NCI-H2029 (cell line): ENCODE measurements around the gene SLC7A10.
"Not testable (repeated sequence)": the region's sequence is repeated elsewhere in the genome, so short reads cannot be mapped to it uniquely, and the experiment has no call there.

Experiments
- DNase-seq: peaks from one replicate; lab custom pipeline; 2025; lab: John Stamatoyannopoulos, UW

SLC7A10 gene

DNA sequence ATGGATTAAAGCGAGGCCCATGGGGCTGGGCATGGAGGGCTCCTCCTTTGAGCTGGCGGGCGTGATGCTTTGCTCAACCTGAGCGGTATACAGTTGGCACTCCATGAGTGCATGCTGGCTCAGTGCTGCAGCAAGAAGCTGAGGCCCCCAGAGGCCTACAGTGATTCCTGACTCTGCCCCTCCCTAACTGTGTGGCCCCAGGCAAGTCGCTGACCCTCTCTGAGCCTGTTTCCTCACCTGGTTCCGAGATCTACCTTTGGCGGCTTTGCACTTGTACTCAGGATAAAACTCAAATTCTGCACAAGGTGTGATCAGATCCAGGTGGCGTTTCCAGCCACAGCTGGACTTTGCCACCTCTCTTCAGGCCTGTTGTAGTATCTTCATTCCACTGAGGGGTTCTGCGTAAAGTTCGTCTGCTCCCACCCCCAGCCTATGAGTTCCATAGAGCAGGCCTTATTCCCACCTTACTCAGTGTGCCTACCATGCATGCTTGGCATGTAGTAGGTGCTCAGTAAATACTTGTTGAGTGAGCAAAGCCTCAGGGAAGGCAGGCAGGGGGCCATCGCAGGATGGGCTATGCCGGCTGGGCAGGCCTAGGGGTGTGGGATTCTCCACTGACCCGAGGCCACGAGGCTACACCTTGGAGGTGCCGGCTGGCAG, 23.6 kb downstream of the SLC7A10 start:
- DNase-seq = no peak

DNA sequence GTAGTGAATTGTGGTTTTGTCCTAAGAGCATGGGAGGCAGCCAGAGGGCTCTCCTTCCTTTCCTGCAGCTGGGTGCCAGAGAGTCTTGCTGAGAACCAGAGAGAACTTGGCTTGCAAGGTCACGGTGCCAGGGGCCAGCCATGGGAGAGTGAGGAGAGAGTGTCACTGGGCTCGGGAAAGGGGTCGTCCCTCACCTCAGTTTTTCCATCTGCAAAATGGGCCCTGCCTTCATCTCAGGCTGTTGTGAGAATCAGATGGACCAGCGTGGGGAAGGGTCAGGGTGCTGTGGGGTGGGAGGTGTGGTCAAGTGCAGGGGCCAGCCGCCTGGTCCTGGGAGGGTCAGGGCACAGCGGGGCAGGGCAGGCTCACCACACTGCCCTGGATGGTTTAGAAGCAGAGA, 24.2 kb downstream of the SLC7A10 start:
- DNase-seq = no peak

DNA sequence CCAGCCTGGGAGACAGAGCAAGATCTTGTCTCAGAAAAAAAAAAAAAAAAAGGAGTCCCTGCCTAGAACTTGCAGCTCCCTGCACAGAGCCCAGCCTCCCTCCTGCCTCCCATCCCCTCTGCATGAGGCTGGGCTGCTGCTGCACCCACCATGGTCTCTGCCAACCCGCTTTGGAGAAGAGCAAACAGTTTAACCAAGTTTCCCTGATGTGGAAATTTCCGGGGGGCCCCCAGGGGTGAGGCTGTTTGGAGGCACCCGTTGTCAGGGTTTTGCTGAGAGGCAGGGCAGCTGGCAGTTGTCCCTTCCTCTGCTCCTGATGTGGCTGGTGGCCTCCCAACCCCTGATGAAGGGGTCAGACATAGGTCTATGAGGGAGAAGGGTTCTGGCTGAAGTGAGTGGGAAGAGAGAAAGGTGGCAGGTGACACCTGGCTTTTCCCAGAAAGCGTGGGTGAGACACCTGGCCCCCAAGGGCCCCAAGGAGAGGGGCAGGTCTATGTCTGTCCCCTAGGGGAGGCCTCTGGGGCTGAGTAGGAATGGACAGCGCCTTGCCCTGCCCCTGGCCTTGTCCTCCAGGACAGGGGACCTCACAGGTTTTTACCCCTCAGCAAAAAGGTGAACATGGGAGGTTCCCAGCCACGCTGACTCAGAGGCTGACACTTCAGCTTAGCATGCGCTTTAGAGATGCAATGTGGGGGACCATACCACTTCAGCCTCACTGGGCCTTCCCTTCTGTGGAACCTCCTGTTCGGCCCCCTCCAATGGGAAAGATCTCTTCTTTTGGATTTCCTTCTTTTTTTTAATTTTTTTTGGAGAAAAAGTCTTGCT, 26.0 kb downstream of the SLC7A10 start:
- DNase-seq = no peak

DNA sequence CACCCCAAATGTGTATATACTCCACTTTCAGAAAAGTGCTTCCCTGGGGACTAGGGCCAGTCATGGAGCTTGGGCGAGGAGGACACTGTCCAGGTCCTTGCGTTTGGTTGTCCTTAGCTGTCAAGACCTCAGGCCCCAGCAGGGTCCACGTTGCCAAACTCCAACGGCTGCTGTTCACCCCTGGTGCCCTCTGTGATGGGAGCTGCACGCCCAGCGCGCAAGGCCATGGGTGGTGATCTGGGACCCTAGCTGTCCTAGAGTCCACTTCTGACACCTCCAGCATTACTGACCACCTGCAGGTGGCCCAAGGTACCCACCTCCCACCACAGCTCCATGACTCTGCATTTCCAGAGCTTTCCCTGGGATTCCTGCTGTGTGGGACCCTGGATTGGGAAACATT, 27.5 kb downstream of the SLC7A10 start:
- DNase-seq = no peak

DNA sequence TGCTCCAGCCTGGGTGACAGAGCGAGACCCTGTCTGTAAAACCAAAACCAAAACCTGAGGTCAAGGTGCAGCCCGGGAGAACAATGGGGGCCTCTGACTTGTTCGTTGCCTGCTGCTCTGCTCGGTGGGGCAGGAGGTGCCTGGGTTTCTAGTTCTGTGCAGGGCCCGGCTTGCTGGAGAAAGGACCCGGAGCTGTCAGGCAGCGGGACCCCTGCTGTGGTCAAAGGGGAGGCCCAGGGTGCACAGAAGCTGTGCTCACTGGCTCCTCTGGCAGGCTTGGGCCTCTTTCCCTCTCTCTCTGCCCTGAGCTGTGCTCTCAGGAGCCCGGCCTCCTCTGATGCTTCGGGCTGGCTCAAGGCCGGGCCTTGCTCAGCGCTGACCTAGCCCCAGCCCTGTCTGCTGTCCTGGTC, 28.1 kb downstream of the SLC7A10 start:
- no peak for DNase-seq

DNA sequence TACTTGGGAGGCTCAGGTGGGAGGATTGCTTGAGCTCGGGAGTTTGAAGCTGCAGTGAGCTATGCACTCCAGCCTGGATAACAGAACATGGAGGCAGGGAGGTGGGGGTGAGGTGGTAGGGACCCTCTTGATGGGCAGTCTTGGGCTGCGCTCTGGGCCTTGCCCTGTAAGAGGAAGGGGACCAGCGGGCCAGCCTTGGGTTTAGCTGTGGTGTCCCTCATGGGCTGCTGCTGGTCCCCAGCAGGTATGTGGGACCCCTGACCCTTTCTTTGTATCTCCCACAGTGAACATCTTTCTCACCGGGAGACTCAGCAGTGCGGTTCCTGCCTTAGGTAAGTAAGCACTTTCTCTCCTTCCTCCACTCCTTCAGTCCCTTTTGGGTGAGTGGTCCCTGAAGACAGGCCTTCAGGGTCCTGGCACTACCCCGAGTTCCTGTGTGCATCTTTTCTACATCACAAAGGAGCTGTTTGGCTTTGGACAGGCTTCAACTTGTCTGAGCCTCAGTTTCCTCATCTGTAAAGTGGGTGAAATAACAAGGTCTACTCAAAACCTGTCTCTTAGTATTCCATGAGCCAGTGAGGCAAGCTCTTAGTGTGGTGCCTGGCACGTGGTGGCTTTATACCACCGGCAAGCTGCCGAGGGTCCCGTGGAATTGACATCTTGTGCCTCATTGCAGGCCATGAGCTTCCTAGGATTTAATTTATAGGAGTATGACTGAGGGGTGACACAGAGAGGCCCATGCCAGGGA, 29.0 kb downstream of the SLC7A10 start:
- DNase-seq = no peak

DNA sequence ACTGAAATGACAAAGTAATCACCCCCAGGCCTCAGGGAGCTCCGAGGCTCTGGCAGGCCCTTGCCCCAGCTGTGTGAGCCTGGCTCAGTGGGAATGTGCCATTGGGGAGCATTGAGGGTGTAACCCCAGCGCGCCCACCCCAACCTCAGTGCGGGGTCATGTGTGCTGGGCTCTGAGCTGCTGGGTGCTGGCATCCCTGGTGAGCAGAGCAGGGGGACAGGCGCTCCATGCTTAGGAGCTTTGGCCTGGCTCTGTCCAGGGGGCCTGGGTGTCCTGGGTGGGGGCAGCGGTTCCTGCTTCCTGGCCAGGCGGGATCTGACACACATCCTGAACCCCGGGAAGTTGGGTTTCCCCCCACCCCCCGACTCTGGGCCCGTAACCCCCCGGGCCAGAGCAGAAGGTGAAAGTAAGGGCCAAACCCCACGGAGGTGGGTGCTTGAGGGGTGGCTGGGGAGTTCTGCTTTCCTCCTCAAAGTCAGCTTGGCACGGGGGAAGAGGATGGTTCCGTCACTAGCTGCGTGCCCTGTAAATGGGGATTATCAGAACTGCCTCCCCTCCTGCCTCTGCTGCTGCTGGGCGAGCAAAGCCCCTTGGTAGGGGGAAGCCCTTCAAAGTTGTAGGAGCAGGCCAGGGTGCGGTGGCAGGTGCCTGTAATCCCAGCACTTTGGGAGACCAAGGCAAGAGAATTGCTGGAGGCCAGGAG, 29.9 kb downstream of the SLC7A10 start:
- no peak for DNase-seq

DNA sequence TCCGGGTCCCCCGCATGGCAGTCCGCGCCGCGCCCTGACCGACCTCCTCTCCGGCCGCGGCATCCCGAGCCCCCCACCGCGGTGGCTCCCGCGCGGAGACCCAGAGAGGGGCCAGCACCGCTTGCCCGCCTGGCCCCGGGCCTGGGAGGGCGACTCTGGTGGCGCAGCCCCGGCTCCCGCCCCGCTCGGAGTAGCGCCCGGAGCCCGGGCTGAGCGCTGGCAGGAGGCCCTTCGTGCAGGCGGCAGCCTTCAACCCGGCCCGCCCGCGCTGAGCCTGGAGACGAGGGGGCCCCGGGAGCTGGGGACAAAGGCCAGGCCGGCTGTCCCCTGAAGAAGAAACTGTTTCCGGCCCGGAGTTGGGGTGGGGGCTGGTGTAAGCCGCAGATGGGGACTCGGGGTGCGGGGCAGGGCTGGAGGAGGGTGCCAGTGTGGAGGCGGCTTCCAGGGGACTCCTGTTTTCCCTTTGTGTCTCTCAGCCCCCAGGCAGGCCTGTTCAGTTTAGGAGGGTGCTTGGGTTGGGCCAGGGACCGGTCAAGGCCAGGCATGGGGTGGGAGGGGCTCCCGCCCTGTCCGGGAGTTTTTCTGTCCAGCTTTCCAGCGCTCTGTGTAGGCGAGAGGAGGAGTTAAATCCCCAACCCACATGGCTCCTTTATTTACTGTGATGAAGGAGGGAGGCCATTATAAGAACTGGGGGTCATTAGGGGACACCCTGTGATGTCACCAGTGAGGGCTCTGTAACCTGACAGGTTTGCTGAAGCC, 30.6 kb downstream of the SLC7A10 start:
- DNase-seq = no peak

DNA sequence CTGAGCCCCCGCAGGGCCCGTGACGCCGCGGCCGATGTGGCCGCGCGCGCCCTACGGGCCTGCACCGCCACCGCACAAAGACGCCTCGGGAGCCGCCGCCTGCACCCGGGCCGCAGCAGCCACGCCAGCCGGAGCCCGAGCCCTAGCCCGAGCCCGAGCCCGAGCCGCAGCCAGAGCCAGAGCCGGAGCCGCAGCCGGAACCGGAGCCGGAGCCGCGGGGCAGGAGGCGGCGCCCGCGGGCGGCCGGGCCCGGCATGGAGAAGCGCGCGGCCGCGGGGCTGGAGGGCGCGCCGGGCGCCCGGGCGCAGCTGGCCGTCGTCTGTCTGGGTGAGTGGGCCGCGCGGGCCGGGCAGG, 31.1 kb downstream of the SLC7A10 start:
- no peak for DNase-seq

DNA sequence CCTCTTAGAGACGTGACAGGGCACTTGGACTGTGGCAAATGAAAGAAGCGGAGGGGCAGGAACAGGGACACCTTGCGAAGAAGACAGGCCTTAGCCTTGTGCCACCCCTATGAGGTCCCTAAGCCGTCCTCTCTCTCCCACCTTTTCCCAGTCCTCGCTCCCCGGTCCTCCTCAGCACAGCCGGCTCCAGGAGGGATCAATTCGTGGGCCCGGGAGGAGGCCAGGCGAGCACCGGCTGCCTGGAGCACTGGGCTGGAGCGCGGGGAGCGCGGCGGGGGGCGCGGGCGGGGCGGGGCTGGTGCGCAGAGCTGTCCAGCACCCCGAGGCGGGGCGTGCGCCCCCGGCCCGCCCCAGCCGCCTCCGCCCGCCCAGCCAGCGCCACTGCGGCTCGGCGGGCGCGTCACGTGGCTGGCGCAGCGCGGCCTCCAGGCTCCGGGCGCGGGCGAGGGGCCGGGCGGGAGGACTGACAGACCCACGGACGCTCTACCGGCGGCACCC, 31.7 kb downstream of the SLC7A10 start, which contains the start of gene LRP3:
TSS of gene LRP3 (plus strand) at position 466 of the 498 bp plus-strand sequence. CDS start 456 bp downstream, outside the sequence.
- DNase-seq = no peak

DNA sequence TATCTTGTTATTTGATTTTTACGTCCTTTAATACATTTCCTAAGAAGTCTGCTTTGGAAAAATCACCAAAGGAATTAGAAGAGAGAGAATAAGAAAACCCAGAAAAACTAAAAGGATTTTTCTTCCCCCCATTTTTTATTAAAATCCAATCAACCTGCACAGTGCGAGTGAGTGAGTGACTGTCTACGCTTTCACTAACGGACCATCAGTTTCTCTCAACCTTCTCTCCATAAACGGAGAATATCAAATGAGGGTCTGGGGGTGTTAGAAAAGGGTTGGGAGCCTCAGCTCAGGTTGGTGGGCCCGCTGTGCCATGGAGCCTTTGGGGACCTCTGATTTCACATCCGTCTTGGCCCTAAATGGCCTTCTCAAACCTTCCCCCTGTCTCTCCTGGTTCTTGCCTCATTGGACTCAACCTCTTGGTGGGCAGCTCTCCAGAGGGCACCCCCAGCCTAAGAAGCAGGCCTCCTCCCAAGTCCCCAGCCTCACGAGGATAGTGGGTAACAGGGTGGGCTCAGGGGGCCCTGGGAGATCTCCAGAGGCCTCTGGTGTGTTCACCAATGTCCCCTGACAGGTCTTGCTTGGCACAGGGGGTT, 32.3 kb downstream of the SLC7A10 start:
- no peak for DNase-seq

DNA sequence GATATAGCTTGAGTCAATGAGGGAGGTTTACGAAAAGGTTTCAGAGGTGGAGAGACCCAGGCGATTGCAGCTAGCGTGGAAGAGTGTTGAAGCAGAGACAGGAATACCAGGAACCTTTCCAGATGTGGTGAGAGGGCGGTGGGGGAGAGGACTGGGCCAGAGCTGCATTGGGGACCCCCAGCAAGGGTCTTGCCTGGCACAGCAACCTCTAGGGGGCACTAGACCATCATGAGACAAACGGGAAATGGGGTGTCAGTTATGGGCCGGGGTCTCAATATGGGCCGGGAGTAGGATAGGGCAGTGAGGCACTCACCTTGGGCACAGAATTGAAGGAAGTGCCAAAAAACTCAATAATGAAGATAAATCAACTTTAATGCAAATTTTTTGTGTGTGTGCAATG, 33.6 kb downstream of the SLC7A10 start:
- no peak for DNase-seq

DNA sequence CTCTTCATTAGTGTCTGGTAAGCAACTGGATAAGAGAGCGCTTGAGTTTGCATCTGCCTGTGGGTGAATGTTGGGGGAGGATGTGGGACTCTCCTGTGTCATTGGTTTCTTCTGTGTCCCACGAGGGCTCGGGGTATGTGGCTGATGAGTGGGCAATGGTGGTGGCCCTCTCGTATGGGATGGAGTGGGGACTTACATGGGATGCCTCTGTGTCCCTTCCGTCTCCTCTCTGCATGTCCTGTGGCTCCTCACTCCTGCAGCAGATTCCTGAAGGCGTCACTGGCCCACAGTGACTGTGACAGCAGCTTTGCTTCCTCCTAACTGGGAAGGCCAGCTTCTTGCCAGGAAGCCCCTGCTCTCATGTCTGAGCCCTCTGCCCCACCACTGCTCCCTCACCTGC, 34.1 kb downstream of the SLC7A10 start:
- no peak for DNase-seq

DNA sequence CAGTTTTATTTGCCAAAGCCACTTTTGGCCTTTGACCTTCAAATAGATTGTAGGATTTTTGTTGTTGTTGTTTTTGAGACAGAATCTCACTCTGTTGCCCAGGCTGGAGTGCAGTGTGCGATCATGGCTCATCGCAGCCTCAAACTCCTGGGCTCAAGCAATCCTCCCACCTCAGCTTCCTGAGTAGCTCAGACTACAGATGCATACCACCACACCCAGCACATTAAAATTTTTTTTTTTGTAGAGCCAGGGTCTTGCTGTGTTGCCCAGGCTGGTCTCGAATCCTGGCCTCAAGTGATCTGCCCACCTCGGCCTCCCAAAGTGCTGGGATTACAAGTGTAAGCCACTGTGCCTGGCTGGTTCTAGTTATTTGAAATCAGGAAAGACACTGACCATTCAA, 34.6 kb downstream of the SLC7A10 start:
- not testable (repeated sequence) for DNase-seq

DNA sequence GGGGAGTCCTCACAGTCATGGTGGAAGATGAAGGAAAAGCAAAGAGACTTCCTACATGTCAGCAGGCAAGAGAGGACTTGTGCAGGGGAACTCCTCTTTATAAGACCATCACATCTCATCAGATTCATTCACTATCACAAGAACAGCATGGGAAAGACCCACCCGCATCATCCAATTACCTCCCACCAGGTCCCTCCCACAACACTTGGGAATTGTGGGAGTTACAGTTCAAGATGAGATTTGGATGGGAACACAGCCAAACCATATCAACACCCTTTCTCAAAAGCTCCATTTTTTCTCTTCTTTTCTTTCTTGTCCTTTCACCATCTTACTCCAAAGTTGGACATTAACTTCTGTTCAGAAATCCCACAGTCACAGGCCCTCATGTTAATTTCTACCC, 36.2 kb downstream of the SLC7A10 start:
- DNase-seq = no peak

DNA sequence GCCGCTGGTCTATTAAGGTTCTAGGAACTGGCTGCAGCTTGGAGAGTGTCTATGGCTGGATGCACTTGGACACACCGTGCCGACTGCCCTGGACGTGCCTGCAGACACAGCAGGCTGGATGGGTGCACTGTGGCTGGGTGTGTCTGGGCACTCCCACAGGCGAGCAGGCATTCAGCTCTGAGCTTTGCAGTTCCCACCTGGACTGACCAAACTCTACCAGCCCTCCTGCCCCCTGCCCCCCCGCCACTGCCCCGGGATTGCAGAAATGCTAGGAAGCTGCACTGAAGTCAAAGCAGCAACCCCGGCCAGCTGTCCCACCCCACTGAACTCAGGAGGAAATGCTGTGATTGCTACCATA, 38.5 kb downstream of the SLC7A10 start:
- no peak for DNase-seq

DNA sequence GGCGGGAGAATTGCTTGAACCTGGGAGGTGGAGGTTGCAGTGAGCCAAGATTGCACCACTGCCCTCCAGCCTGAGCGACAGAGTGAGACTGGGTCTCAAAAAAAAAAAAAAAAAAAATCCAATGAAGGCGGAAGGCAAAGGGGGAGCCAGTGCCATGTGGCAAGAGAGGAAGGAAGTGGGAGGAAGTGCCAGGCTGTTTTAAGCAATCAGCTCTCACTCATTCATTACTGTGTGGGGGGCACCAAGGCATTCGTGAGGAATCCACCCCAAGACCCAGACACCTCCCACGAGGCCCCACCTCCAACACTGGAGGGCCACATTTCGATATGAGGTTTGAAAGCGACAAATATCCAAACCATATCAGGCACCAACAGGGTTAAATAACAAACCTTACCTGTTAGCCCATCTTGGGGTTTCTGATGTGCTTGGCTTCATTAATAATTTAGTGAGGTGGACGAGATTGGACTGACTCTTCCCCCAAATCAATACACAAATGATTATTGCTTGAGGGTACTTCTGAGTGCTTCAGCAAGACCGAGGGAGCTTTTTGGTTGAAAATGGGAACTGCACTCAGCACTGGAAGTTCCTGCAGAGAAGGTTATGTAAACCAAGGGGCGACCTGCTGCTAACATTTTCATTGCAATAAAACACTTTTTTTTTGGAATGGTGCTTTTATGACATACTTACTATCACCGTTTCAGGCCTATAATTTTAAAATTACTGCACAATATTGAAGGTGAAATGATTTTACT, 39.0 kb downstream of the SLC7A10 start:
- no peak for DNase-seq

DNA sequence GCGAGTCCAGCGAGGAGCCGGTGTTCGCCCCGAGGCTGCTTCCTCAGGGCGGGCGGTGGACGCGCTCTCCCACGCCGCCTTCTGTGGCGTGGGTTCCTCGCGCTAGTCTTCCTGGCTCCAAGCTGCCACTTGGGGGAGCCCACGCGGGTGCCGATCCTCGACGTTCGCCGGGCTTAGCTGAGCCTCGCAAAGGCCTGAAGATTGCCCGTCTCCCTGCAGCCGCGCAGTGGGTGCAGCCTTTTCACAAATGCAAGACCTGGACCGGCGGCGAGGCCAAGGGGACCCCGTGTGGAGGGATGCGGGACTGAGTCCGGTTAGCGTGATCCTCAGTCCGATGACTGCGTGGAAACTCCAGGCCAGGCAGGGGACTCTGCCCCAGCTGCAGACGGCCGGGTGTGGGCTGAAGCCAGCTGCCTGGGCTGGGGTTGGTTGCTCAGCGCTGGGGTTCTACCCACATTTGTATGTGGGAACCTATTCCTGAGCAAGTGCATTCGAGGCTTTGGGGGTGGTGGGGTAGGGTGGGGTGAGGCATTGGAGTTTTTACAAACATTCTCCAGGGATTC, 48.2 kb downstream of the SLC7A10 start:
- DNase-seq = peak; percentile 53

DNA sequence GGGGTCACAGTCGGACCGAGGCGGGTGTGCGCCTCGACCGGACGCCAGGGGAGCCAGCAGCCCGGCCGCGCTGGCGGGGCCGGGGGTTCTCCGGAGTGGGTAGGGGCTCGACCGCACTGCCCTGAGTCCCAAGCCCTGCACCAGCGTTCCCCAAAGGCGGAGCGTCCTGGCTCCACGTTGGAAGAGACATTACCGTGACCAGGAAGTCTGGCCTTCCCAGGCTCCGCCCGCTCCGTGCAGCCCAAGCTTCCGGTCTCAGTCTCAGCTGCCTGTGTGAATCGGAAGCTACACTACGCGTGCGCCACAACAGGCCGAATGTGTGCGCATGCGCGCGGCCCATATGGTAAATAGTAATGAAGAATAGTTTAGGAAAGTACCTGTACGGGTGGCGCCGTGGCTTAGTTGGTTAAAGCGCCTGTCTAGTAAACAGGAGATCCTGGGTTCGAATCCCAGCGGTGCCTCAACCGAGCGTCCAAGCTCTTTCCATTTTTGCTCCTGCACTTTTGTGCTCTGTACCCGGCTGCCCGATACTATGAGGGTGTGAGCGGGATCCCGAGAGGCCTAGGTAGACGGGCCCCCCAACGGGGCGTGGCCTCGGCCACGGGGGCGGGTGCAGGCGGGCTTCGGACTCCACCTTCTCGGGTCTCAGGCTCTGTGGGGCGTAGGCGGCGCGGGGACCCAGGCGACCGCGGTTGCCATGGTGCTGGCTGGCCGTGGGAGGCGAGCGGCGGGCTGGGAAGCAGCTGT, 48.8 kb downstream of the SLC7A10 start:
- peak; percentile 98 for DNase-seq
